DND-41 (cell line): ENCODE results near the gene ALDH16A1.

Experiments used
- ATAC-seq: fragments of 200-7000 bp; cut with Tn5 transposase; 3 replicates; pipeline ENCODE4 v1.9.1; 2021; ENCODE audit warnings: low read depth; ENCODE audit not compliant: insufficient read depth
- DNase-seq: peaks from one replicate; pipeline ENCODE4 v3.0.0-alpha.2; 2020
- H2AFZ ChIP-seq: 2 replicates; pipeline ENCODE4 v1.6.0; 2012; ENCODE audit warnings: low read depth, low read length
- H3K27ac ChIP-seq: 2 replicates; pipeline ENCODE4 v1.5.1; 2012; ENCODE audit warnings: low read length, inconsistent platforms
- H3K27me3 ChIP-seq: fragments of 200-600 bp; sonication (generic); 2 replicates; pipeline ENCODE4 v1.6.0; 2012; ENCODE audit warnings: low read length, mild to moderate bottlenecking, inconsistent platforms; ENCODE audit not compliant: insufficient read depth, poor library complexity
- H3K36me3 ChIP-seq: 2 replicates; pipeline ENCODE4 v1.5.1; 2012; ENCODE audit warnings: low read length, inconsistent platforms; ENCODE audit not compliant: insufficient read depth
- H3K4me1 ChIP-seq: 2 replicates; pipeline ENCODE4 v1.5.1; 2012; ENCODE audit warnings: mild to moderate bottlenecking, low read length; ENCODE audit not compliant: insufficient read depth
- H3K4me2 ChIP-seq: 2 replicates; pipeline ENCODE4 v1.6.0; 2012; ENCODE audit warnings: mild to moderate bottlenecking, moderate library complexity, low read length, inconsistent platforms; ENCODE audit not compliant: insufficient read depth
- H3K4me3 ChIP-seq, 2 experiments: fragments of 200-600 bp in 1 of 2; shearing (Covaris generic) in 1 of 2; 2 replicates each; pipeline ENCODE4 v1.5.1; 2012 to 2016; ENCODE audit warnings: inconsistent platforms in 2 of 2, low read length in 2 of 2, mild to moderate bottlenecking in 2 of 2, low read depth in 1 of 2, moderate library complexity in 1 of 2
- H3K79me2 ChIP-seq: 2 replicates; pipeline ENCODE4 v1.6.0; 2012; ENCODE audit warnings: low read length, inconsistent platforms; ENCODE audit not compliant: insufficient read depth
- H3K9ac ChIP-seq: 2 replicates; pipeline ENCODE4 v1.6.0; 2012; ENCODE audit warnings: low read depth, mild to moderate bottlenecking, inconsistent platforms, low read length, moderate library complexity
- H3K9me3 ChIP-seq: 2 replicates; pipeline ENCODE4 v1.5.1; 2012; ENCODE audit warnings: low read length, moderate library complexity, mild to moderate bottlenecking, inconsistent platforms; ENCODE audit not compliant: insufficient read depth, severe bottlenecking
- H4K20me1 ChIP-seq: 2 replicates; pipeline ENCODE4 v1.6.0; 2012; ENCODE audit warnings: low read length; ENCODE audit not compliant: insufficient read depth
- CTCF ChIP-seq: IDR thresholded peaks from 2 replicates; pipeline ENCODE4 v1.5.1; 2012; ENCODE audit warnings: borderline replicate concordance, low read length, moderate library complexity, mild to moderate bottlenecking; ENCODE audit not compliant: poor library complexity, severe bottlenecking; ENCODE audit errors: extremely low read depth
- EZH2 ChIP-seq: IDR thresholded peaks from 3 replicates; pipeline ENCODE4 v1.6.1; 2012; ENCODE audit warnings: borderline replicate concordance, low read depth, mild to moderate bottlenecking, moderate library complexity, low read length, inconsistent platforms; ENCODE audit not compliant: severe bottlenecking

Gene ALDH16A1

GRCh38 chr19:49437231-49437630 lies 15.8 kb upstream of the ALDH16A1 start:
- H3K27me3 ChIP-seq, result peaks cover 23% of the 10 kb centered on the region

GRCh38 chr19:49438261-49438660 lies 14.8 kb upstream of the ALDH16A1 start:
- H3K4me2 ChIP-seq, result no peak overlapping the region
- no peak overlapping the region for H3K4me3 ChIP-seq
- no peak overlapping the region for H3K9ac ChIP-seq
- H4K20me1 ChIP-seq, result peaks cover 4% of the 10 kb centered on the region; the same call in 1 of the 2 replicates
- no peak overlapping the region for H3K27ac ChIP-seq
- H3K9me3 ChIP-seq, result no peaks in the 10 kb centered on the region
- TF ChIP-seq CTCF (no peak), EZH2 (no peak)
- ATAC-seq, result no peak
- no peaks in the 10 kb centered on the region for H3K79me2 ChIP-seq
- no peaks in the 10 kb centered on the region for H3K36me3 ChIP-seq
- DNase-seq, result no peak
- peaks cover 25% of the 10 kb centered on the region for H3K27me3 ChIP-seq
- no peak overlapping the region for H2AFZ ChIP-seq
- H3K4me1 ChIP-seq, result peaks cover 5% of the 10 kb centered on the region

More at GRCh38 chr19:49437231-49437630, 15.8 kb upstream of the ALDH16A1 start:
- Histone ChIP-seq H3K9me3 (no peaks in the 10 kb centered on the region), H3K4me3 (no peak overlapping the region), H3K4me2 (no peak overlapping the region), H3K9ac (no peak overlapping the region), H3K79me2 (no peaks in the 10 kb centered on the region), H2AFZ (no peak overlapping the region), H3K27ac (no peak overlapping the region), H3K4me1 (no peaks in the 10 kb centered on the region), H3K36me3 (no peaks in the 10 kb centered on the region), H4K20me1 (peaks cover 4% of the 10 kb centered on the region; the same call in 1 of the 2 replicates)
- TF ChIP-seq CTCF (no peak), EZH2 (no peak)
- DNase-seq (no peak), ATAC-seq (no peak)

DNA sequence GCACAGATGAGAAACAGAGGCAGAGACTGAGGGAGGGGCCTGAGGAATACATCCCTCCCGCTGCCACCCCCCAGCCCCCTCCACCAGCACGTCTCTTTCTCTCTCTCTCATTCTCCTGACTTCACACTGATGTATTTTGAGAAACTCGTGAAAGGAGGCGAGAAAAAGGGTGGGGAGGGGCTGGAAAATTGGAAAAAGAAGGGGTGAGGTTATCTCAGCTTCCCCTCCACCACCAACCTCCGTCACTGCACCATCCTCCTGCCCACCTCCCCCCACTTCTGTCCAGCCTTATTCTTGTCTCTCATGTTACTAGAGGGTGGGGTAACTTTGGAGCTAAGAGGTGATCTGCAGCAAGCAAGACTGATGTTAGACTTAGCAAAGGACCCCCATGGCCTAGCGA lies 13.2 kb upstream of the ALDH16A1 start:
- no peaks in the 10 kb centered on the region for H3K79me2 ChIP-seq
- no peak overlapping the region for H2AFZ ChIP-seq
- H3K4me2 ChIP-seq, result no peak overlapping the region
- no peak overlapping the region for H3K9ac ChIP-seq
- DNase-seq (no peak), ATAC-seq (no peak)
- TF ChIP-seq EZH2 (no peak), CTCF (no peak)
- no peak overlapping the region for H3K4me3 ChIP-seq
- no peaks in the 10 kb centered on the region for H3K9me3 ChIP-seq
- H3K27me3 ChIP-seq, result peaks cover 25% of the 10 kb centered on the region
- peaks cover 4% of the 10 kb centered on the region; the same call in 1 of the 2 replicates for H4K20me1 ChIP-seq
- peaks cover 16% of the 10 kb centered on the region for H3K4me1 ChIP-seq
- H3K36me3 ChIP-seq, result no peaks in the 10 kb centered on the region
- H3K27ac ChIP-seq, result no peak overlapping the region
